Measurements from ENCODE around the gene MTSS2.

- TF ChIP-seq YY1 (IDR thresholded peaks at IDR 0.05; ENCODE audit: insufficient read depth, insufficient read length): no peak
- TF ChIP-seq SUZ12 (IDR thresholded peaks at IDR 0.05; ENCODE audit: extremely low read depth, insufficient read depth, insufficient read length): no peak
These were observed 8.4 kb upstream of the MTSS2 start for GRCh38 chr16:70694088-70694867.
